DOHH2 (cell line): ENCODE measurements around the gene PKD1L1.

Source experiments
- H3F3A ChIP-seq: fragments of 200-600 bp; sonication (generic), shearing (Covaris generic); 2 replicates; pipeline ENCODE4 v1.6.0; 2016; ENCODE audit warnings: antibody characterized with exemption, mild to moderate bottlenecking; ENCODE audit not compliant: control insufficient read depth, insufficient read depth
- H3K27ac ChIP-seq: fragments of 200-600 bp; sonication (generic); 2 replicates; pipeline ENCODE4 v1.5.1; 2014; ENCODE audit warnings: low read depth, mild to moderate bottlenecking, low read length, moderate library complexity
- H3K27me3 ChIP-seq: fragments of 200-600 bp; sonication (generic); 2 replicates; pipeline ENCODE4 v1.6.1; 2014; ENCODE audit warnings: mild to moderate bottlenecking, low read length, mixed read lengths; ENCODE audit not compliant: control insufficient read depth
- H3K36me3 ChIP-seq: fragments of 200-600 bp; sonication (generic); 2 replicates; pipeline ENCODE4 v1.6.1; 2014; ENCODE audit warnings: mild to moderate bottlenecking, low read length, moderate library complexity, mixed read lengths; ENCODE audit not compliant: control insufficient read depth
- H3K4me1 ChIP-seq: fragments of 200-600 bp; sonication (generic); 2 replicates; pipeline ENCODE4 v1.6.1; 2014; ENCODE audit warnings: mild to moderate bottlenecking, low read length, mixed read lengths; ENCODE audit not compliant: control insufficient read depth
- H3K4me2 ChIP-seq: fragments of 200-600 bp; sonication (generic); 2 replicates; pipeline ENCODE4 v1.6.0; 2014; ENCODE audit warnings: mild to moderate bottlenecking, low read length, moderate library complexity
- H3K4me3 ChIP-seq: fragments of 200-600 bp; sonication (generic); 2 replicates; pipeline ENCODE4 v1.5.1; 2014; ENCODE audit warnings: mild to moderate bottlenecking, low read length, mixed read lengths
- H3K79me2 ChIP-seq: fragments of 200-600 bp; sonication (generic); 2 replicates; pipeline ENCODE4 v1.6.1; 2014; ENCODE audit warnings: mild to moderate bottlenecking, low read length, mixed read lengths; ENCODE audit not compliant: control insufficient read depth
- H3K9me2 ChIP-seq: fragments of 200-600 bp; sonication (generic); replicated peaks from 2 replicates; pipeline ENCODE4 v1.6.1; 2014; ENCODE audit warnings: mild to moderate bottlenecking, low read length, mixed read lengths; ENCODE audit not compliant: control insufficient read depth
- H3K9me3 ChIP-seq: fragments of 200-600 bp; sonication (generic); 2 replicates; pipeline ENCODE4 v1.6.1; 2014; ENCODE audit warnings: antibody characterized with exemption, low read length, mixed read lengths; ENCODE audit not compliant: control insufficient read depth, insufficient read depth
- H4K20me1 ChIP-seq: fragments of 200-600 bp; sonication (generic); 2 replicates; pipeline ENCODE4 v1.6.0; 2014; ENCODE audit warnings: low read depth, mild to moderate bottlenecking, antibody characterized with exemption, low read length, moderate library complexity; ENCODE audit not compliant: control insufficient read depth, insufficient read depth
- EZH2phosphoT487 ChIP-seq: fragments of 200-600 bp; sonication (generic); IDR thresholded peaks from 2 replicates; pipeline ENCODE4 v1.6.1; 2017; ENCODE audit warnings: borderline replicate concordance, mild to moderate bottlenecking, antibody characterized with exemption, low read length, moderate library complexity, mixed read lengths
- TF ChIP-seq, protein P1 (sequence below): fragments of 200-600 bp; sonication (generic); IDR thresholded peaks from one replicate; pipeline ENCODE4 v1.5.1; 2014; ENCODE audit warnings: antibody characterized with exemption, mild to moderate bottlenecking, low read depth, low read length; ENCODE audit not compliant: poor library complexity, severe bottlenecking

Gene PKD1L1

DNA sequence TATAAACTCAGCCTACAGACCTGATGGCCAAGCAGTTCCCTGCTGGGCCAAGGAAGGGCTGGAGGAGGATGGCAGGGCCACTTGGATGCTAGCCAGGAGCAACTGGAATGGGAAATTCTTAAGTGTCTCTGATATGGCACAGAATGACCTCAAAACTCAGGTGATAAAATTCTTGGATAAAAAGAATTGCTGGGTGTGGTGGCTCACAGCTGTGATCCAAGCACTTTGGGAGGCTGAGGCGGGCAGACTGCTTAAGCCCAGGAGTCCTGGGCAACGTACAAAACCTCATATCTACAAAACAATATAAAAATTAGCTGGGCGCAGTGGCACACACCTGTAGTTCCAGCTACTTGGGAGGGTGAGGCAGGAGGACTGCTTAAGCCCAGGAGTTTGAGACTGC, 14.0 kb upstream of the PKD1L1 start:
- Histone ChIP-seq H3K4me2 (no peak overlapping the region), H4K20me1 (no peaks in the 10 kb centered on the region), H3F3A (no peaks in the 10 kb centered on the region), H3K4me1 (no peaks in the 10 kb centered on the region), H3K9me3 (no peaks in the 10 kb centered on the region), H3K4me3 (no peak overlapping the region), H3K9me2 (no peaks in the 10 kb centered on the region), H3K36me3 (peaks cover 72% of the 10 kb centered on the region), H3K27me3 (no peaks in the 10 kb centered on the region), H3K27ac (no peak overlapping the region), H3K79me2 (no peaks in the 10 kb centered on the region)
- no peak for TF ChIP-seq EZH2phosphoT487
- TF ChIP-seq, protein P1, sequence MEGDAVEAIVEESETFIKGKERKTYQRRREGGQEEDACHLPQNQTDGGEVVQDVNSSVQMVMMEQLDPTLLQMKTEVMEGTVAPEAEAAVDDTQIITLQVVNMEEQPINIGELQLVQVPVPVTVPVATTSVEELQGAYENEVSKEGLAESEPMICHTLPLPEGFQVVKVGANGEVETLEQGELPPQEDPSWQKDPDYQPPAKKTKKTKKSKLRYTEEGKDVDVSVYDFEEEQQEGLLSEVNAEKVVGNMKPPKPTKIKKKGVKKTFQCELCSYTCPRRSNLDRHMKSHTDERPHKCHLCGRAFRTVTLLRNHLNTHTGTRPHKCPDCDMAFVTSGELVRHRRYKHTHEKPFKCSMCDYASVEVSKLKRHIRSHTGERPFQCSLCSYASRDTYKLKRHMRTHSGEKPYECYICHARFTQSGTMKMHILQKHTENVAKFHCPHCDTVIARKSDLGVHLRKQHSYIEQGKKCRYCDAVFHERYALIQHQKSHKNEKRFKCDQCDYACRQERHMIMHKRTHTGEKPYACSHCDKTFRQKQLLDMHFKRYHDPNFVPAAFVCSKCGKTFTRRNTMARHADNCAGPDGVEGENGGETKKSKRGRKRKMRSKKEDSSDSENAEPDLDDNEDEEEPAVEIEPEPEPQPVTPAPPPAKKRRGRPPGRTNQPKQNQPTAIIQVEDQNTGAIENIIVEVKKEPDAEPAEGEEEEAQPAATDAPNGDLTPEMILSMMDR, result no peak

DNA sequence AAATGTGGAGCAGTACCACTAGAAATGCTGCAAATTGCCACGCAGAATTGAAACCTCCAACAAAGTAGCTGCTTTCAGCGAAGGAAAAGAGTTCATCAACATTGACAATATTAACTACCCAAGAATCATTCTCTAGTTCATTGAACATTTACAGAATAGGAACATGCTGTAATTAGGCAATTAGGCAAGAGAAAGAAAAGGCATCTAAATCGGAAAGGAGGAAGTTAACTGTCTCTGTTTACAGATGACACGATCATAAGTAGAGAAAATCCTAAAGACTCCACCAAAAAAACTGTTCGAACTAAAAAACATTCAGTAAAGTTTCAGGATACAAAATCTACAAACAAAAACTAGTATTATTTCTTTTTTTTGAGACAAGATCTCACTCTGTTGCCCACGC, 8.9 kb upstream of the PKD1L1 start:
- no peak for TF ChIP-seq EZH2phosphoT487
- TF ChIP-seq, protein P1, result no peak
- H3K36me3 ChIP-seq, result peaks cover 50% of the 10 kb centered on the region

DNA sequence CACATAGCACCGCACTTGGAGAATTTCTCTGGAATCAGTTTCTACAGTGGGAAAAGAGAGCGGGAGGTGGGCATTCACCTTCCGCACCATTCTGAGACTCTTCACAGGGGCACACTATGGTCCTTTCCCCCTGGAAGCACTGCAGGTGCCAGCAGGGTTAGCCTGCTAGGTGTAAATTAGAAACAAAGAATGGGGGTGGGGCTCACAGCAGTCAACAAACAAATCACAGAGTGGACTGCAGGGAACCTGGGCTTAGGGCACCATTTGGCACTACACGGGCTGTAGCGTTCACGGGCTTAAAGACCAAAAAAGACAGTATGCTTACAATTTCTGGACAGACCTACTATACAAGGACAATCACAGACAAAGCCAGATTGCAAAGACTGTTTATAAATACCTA, 8.0 kb upstream of the PKD1L1 start:
- H3K4me1 ChIP-seq, result no peaks in the 10 kb centered on the region
- H3K79me2 ChIP-seq, result no peaks in the 10 kb centered on the region
- H3K27ac ChIP-seq, result no peak overlapping the region
- TF ChIP-seq, protein P1, result no peak
- no peak for TF ChIP-seq EZH2phosphoT487
- H3K9me2 ChIP-seq, result no peaks in the 10 kb centered on the region
- no peak overlapping the region for H3K4me2 ChIP-seq
- H3F3A ChIP-seq, result peaks cover 5% of the 10 kb centered on the region; the same call in 1 of the 2 replicates
- no peaks in the 10 kb centered on the region for H4K20me1 ChIP-seq
- no peaks in the 10 kb centered on the region for H3K27me3 ChIP-seq
- H3K9me3 ChIP-seq, result no peaks in the 10 kb centered on the region
- peaks cover 40% of the 10 kb centered on the region for H3K36me3 ChIP-seq
- no peak overlapping the region for H3K4me3 ChIP-seq

More for the DNA sequence above, 8.9 kb upstream of the PKD1L1 start:
- Histone ChIP-seq H4K20me1 (no peaks in the 10 kb centered on the region), H3K4me3 (no peak overlapping the region), H3F3A (peaks cover 5% of the 10 kb centered on the region; the same call in 1 of the 2 replicates), H3K9me3 (no peaks in the 10 kb centered on the region), H3K27me3 (no peaks in the 10 kb centered on the region), H3K9me2 (no peaks in the 10 kb centered on the region), H3K4me2 (no peak overlapping the region), H3K27ac (no peak overlapping the region), H3K79me2 (no peaks in the 10 kb centered on the region), H3K4me1 (no peaks in the 10 kb centered on the region)
